NCI-H345 (cell line): ENCODE data around the gene RAPGEF1.
A peak's percentile ranks its signal among the peaks of the same experiment; 100 is the strongest.
"Not testable (repeated sequence)": the region's sequence is repeated elsewhere in the genome, so short reads cannot be mapped to it uniquely, and the experiment has no call there.

ENCODE experiments used
- DNase-seq: peaks from one replicate; lab custom pipeline; 2025; lab: John Stamatoyannopoulos, UW

RAPGEF1 gene

DNA sequence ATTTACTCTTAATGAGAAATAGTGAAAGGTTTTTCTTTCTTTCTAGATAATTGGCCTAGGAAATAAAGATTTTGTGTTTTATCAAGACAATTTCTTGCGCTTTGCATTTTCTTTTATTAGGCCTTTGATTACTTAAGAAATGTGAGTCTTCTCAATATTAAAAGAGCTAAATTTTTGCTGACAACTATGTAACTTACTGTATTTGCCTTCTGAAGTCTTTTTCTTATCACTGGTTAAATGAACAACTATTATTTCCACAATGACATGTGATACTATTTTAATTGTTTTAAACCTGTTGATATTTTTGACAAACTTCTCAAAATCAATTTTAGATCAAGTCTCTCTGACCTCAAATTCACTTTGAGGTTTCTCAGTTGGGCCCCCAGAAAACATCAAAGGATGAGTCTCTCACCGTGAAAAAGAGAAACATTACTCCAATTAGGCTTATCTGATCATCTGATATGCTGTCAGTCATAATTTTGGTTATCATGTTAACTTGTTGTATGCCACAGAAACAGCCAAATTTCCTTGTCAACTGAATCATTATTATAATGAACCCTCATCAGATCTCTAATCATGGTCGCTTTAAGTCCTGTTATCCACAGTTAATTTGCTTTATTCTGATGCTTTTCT, 48.8 kb downstream of the RAPGEF1 start:
- no peak for DNase-seq

- DNase-seq = no peak
These were observed 49.4 kb downstream of the RAPGEF1 start for GRCh38 chr9:131690462-131690861.

DNA sequence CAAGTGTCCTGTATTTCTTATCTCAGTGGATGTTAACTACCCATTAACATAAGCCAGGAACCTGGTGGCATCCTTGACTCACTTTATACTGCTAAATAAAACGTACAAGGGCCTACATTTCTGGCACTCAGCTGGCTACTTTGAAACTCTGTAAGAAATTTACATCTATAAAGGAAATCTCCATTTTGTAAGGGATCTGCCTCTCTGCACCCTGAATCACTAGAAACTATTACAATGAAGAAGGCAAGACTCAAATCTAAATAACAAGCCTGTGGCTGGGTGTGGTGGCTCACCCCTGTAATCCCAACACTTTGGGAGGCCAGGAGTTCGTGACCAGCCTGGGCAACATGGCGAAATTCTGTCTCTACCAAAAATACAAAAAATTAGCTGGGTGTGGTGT, 51.5 kb downstream of the RAPGEF1 start:
- no peak for DNase-seq

- no peak for DNase-seq
These were observed 53.8 kb downstream of the RAPGEF1 start for GRCh38 chr9:131685753-131686706.

GRCh38 chr9:131683094-131683493, 56.8 kb downstream of the RAPGEF1 start:
- DNase-seq = not testable (repeated sequence)

- no peak for DNase-seq
These were observed 57.6 kb downstream of the RAPGEF1 start for GRCh38 chr9:131682261-131682660.

- not testable (repeated sequence) for DNase-seq
These were observed 58.0 kb downstream of the RAPGEF1 start for GRCh38 chr9:131681826-131682225.

DNA sequence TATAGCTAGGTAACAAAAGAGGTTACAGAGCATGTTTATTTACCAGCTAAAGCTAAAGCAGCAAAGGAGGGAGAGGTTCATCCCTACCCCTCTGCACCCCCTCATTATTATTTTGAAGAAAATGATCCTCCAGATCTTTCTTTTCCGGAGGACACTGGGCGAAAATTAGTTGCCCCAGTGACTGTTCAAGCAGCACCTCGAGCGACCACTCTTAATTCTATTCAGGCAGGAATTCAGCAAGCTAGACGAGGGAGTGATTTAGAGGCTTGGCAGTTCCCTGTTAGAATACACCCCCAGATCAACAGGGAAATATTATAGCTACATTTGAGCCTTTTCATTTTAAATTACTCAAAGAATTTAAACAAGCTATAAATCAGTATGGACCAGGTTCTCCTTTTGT, 58.8 kb downstream of the RAPGEF1 start:
- not testable (repeated sequence) for DNase-seq

GRCh38 chr9:131679261-131680020, 60.4 kb downstream of the RAPGEF1 start:
- DNase-seq = no peak

GRCh38 chr9:131678499-131679111, 61.3 kb downstream of the RAPGEF1 start:
- DNase-seq = peak; percentile 24

DNA sequence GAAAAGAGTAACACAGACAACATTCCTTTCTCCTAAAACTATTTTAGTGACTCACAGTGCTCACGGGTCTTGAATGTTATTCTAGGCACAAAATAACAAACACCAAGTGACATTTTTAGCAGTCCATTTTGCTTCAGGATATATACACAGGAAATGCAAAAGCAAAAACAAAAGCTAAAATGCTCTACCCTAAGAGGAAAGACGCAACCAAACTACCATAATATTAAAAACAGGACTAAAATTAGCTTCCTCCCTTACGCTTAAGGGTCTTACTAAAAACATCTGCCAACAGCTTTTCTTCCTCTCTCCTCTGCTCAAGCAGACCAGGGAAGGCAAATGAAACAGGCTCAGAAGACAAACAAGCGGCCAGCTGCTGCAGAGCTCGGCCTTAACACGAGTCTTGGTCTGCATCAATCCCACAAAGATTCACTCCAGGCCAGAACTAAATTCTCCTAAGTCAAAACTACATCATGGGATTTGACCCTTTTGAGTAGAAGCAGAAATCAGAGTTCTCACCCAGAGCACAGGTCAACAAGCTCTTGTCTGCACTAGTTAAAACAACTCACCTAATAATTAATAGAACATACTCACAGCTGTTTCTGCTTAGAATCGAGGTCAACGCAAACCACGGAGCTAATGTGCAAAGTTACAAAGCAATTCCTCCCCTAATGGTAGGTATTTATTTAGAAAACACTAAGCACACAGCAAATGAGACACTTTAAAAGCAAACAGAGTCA, 62.3 kb downstream of the RAPGEF1 start:
- no peak for DNase-seq

DNA sequence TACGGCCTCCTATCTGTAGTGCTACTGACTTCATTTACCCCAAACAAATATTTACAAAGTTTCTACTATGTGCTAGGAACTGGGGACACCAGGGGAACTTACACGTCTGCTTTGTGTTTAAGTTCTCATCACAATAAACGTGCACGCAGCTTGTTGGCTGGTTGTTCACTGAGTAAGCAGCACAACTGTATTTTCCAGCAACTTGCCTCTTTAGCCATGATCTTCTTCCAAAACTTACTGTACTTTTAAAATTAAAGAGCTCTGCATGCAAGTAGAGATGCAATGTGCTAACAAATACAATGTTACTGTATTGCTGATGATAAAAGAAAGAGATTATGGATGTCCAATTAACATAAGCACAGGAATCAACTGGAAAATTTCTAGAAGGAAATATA, 62.8 kb downstream of the RAPGEF1 start:
- no peak for DNase-seq

DNA sequence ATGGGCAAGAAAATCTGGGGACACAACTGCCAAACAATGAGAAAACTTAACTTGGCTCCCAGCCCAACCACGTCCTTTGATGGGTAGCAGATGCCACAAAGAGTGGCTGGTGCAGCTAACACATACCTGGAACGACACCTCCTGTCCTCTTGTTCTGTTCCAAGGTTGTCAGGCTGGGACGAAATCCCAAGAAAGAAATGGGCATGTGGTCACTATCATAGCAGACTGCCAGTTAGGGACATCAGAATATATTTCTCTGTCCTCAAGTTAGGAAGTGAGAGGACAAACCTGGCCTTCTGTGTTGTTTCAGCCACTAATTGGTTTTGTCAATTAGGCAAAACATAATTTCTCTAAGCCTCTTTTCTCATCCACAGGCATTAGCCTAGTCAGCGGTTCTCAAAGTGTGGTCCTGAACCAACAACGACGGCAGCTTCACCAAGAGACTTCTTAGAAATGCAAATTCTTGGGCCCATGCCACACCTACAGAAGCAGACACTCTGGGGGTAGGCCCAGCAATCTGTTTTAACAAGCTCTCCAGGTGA, 63.4 kb downstream of the RAPGEF1 start:
- DNase-seq = no peak

DNA sequence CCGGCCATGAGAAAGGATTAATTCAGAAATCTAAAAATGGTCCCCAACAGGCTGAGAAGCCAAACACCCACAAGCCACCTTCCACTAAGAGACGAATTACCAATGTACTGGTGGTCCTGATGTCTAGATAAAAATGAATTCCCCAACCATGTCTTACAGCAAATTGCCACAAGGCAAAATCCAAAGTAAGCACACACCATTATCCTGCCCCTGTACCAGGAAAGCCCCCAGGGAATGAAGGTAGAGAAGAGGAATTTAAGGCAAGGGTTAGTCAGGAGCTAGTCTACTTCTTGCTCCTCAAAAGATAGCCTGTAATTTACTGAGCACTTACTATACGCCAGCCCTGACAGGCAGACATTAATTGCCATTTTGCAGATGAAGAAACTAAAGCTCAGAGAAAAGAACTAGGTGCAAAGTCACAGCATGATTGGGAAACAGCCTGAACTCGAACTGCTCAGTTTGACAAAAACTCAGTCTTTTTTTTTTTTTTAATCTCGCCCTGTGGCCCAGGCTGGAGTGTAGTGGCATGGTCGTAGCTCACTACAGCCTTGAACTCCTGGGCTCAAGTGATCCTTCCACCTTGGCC, 64.3 kb downstream of the RAPGEF1 start:
- DNase-seq = no peak

GRCh38 chr9:131674425-131675421, 65.2 kb downstream of the RAPGEF1 start:
- no peak for DNase-seq

GRCh38 chr9:131673531-131673930, 66.3 kb downstream of the RAPGEF1 start:
- DNase-seq = no peak

DNA sequence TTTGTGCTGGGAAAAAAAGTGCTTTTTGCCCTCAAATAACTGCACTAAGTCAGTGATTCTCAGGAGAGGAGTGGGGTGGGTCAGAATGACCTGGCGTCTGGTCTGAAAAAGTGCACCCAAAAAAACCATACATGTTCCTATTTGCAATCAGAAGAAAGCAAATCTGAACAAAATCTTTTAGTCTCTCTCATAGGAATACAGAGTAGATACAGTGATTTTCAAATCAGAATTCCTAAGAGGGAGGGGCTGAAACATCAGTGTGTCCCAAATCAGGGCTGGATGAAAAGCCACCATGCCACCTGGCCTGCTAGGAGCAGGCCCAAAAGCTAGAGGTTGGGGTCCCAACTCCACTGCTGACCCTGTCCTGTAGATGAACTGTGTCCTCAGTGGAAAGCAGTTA, 66.8 kb downstream of the RAPGEF1 start:
- no peak for DNase-seq

DNA sequence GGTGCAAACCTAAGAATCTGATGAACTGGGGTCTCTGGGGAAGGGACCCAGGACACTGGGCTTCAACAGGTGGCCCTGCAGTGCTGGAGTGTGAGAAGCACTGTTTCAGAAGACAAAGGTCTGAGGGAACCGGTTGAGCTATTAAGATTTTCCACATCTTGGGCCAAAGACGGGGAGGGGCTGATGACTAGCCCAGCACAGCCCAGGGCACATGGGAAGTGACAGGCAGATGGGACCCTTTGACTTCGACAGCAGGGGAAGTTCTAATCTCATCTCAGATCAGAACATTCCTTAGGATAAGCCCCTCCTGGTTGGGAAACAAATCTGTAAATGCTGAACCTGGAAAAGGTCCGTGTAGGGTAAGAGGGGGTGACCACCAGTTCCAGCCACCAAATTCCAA, 67.4 kb downstream of the RAPGEF1 start:
- DNase-seq = no peak

DNA sequence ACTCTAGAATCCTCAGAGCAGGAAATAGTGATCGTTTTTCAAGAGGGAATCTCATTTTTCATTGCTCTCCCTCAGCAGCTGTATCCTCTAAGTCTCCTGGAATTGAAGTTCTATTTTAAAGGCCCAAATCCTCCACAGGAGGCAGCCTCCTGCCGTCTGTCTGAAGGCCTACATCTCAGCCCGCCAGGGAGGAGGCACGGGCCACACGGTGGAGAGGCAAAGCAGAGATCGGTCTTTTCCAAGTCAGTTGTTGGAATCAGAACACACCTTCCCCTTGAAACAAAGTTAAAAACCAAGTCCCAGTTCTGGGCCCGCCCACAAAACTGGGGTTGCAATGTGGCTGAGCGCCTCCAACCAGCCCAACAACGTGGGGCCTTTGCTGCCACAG, 68.7 kb downstream of the RAPGEF1 start:
- no peak for DNase-seq
